CD4-positive, CD25-positive, alpha-beta regulatory T cell (primary cell): ENCODE data around the gene SLC30A7. TPM values are rescaled to one million over a fixed set of nuclear protein-coding genes. Genes with fewer than 3 reads are reported as not detected.
A peak's percentile ranks its signal among the peaks of the same experiment; 100 is the strongest.

Experiments
- ATAC-seq, 2 donors: fragments of 150-1000 bp; cut with Tn5 transposase; one replicate each; pipeline ENCODE4 v1.10.0; 2021; ENCODE audit warnings: low read depth in 2 of 2, moderate number of reproducible peaks in 2 of 2, moderate library complexity in 1 of 2
- DNase-seq, 3 donors: peaks; one replicate each; pipeline versions ENCODE4 v3.0.0 to v3.0.0-alpha.2; 2012 to 2022; ENCODE audit warnings: mixed read lengths in 1 of 3
- H3K27ac ChIP-seq: one replicate; pipeline ENCODE4 v1.7.0; 2013; ENCODE audit warnings: mild to moderate bottlenecking, low read length; ENCODE audit not compliant: insufficient read depth, poor library complexity, severe bottlenecking
- H3K27me3 ChIP-seq: one replicate; pipeline ENCODE4 v1.7.0; 2013; ENCODE audit warnings: low read length; ENCODE audit not compliant: control insufficient read depth, insufficient read depth
- H3K36me3 ChIP-seq: one replicate; pipeline ENCODE4 v1.7.0; 2013; ENCODE audit warnings: mild to moderate bottlenecking, low read length, moderate library complexity; ENCODE audit not compliant: control insufficient read depth, insufficient read depth
- H3K4me1 ChIP-seq: 2 replicates; pipeline ENCODE4 v1.7.0; 2013; ENCODE audit warnings: mild to moderate bottlenecking, low read length; ENCODE audit not compliant: insufficient read depth, control insufficient read depth, poor library complexity, severe bottlenecking
- H3K4me3 ChIP-seq: one replicate; pipeline ENCODE4 v1.7.0; 2013; ENCODE audit warnings: low read depth, mild to moderate bottlenecking, low read length, moderate library complexity
- H3K9me3 ChIP-seq, 2 experiments: 1 replicate in 1 of 2; 2 replicates in 1 of 2; pipeline ENCODE4 v1.7.0; 2013; ENCODE audit warnings: low read length in 2 of 2, mild to moderate bottlenecking in 1 of 2, moderate library complexity in 1 of 2; ENCODE audit not compliant: control insufficient read depth in 2 of 2
- H3K27ac Mint-ChIP-seq, 3 donors: one replicate each; pipeline ENCODE4 v1.8.0; 2020 to 2022; ENCODE audit warnings: mild to moderate bottlenecking in 3 of 3, mixed read lengths in 3 of 3, moderate library complexity in 2 of 3
- H3K27me3 Mint-ChIP-seq: one replicate; pipeline ENCODE4 v1.8.0; 2022; ENCODE audit warnings: mild to moderate bottlenecking, mixed read lengths
- H3K36me3 Mint-ChIP-seq: one replicate; pipeline ENCODE4 v1.8.0; 2020; ENCODE audit warnings: mixed read lengths
- H3K4me1 Mint-ChIP-seq, 4 donors: one replicate each; pipeline ENCODE4 v1.8.0; 2020 to 2022; ENCODE audit warnings: mixed read lengths in 4 of 4, mild to moderate bottlenecking in 1 of 4
- H3K4me3 Mint-ChIP-seq, 4 donors: one replicate each; pipeline ENCODE4 v1.8.0; 2020 to 2022; ENCODE audit warnings: mild to moderate bottlenecking in 4 of 4, mixed read lengths in 4 of 4, moderate library complexity in 3 of 4
- H3K9me3 Mint-ChIP-seq, 7 donors: one replicate each; pipeline ENCODE4 v1.8.0; 2020 to 2022; ENCODE audit warnings: mixed read lengths in 7 of 7, mild to moderate bottlenecking in 3 of 7, moderate library complexity in 2 of 7
- polyA plus RNA-seq, 4 donors: library from polyadenylated mRNA; unstranded; fragments of 300-500 nt; fragmentation: Illumina TruSeq; gene quantifications; one replicate each; pipeline ENCODE4 v1.2.3, GENCODE V29; 2021
- total RNA-seq: library from RNA; stranded (reverse); gene quantifications from one replicate; pipeline ENCODE4 v1.2.3, GENCODE V29; 2022

The SLC30A7 gene
- total and polyA plus RNA-seq, 5 donors from 2014 or later: 12.8 to 29.1 (median 14.5) TPM

DNA sequence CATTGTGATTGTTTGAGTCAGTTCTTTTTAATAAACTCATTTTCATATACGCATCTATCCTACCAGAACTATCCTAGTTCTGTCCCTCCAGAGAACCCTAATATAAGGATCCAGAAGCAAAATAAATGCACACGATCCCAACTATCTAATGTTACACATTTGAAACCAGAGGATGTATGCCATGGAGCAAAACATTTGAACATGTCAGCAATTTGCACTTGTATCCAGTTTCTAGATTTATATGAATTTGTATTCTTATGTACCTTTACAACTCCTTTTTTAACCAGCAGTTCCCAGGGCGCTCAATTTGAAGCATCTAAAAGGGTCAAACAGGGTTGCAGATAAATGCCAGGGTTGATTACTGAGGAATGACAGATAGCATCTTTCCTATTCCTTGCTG lies 3.3 kb upstream of the SLC30A7 start:
- Mint-ChIP-seq H3K27me3 (peaks cover 6% of the 10 kb centered on the region), H3K4me1 (peaks cover 5 to 42% (median 21%) of the 10 kb centered on the region in 4 donors), H3K4me3 (peak overlapping the region in 2 of 4 donors; percentile 65 to 86), H3K36me3 (peaks cover 15% of the 10 kb centered on the region), H3K27ac (no peak overlapping the region), H3K9me3 (peaks cover 0 to 20% (median 7%) of the 10 kb centered on the region in 7 donors)
- no peak overlapping the region for H3K4me3 ChIP-seq
- no peak overlapping the region for H3K27ac ChIP-seq
- peaks cover 4 to 18% of the 10 kb centered on the region in 2 experiments for H3K9me3 ChIP-seq
- DNase-seq (no peak), ATAC-seq (no peak)
- H3K27me3 ChIP-seq: no peaks in the 10 kb centered on the region
- no peaks in the 10 kb centered on the region for H3K36me3 ChIP-seq
- H3K4me1 ChIP-seq: peaks cover 22% of the 10 kb centered on the region

DNA sequence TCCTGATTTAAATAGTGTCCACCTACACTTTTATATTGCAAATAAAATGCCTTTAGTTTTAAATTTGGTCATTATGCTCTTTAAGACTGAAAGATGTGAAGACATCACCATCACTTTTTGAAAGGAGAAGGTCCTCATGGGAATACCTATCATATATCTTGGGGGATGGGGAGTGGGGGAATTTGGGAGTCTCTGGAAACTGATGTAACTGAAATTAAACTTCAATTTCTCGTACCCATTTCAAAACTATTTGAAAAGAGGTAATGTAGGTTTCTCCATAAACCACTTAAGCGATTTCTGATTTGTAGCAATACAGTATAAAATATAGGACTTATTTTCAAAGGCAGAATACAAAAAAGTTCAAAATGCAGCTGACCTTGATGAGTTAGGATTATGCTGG lies 2.2 kb upstream of the SLC30A7 start:
- H3K9me3 ChIP-seq: peaks cover 4 to 18% of the 10 kb centered on the region in 2 experiments
- peaks cover 16% of the 10 kb centered on the region for H3K36me3 Mint-ChIP-seq
- DNase-seq (no peak), ATAC-seq (no peak)
- peak overlapping the region; percentile 42 to 86 (median 66) for H3K4me3 Mint-ChIP-seq
- H3K9me3 Mint-ChIP-seq: peaks cover 0 to 20% (median 7%) of the 10 kb centered on the region in 7 donors
- no peaks in the 10 kb centered on the region for H3K27me3 ChIP-seq
- peaks cover 5% of the 10 kb centered on the region for H3K36me3 ChIP-seq
- no peak overlapping the region for H3K27ac ChIP-seq
- H3K27ac Mint-ChIP-seq: no peak overlapping the region
- H3K27me3 Mint-ChIP-seq: peaks cover 6% of the 10 kb centered on the region
- H3K4me1 Mint-ChIP-seq: peaks cover 12 to 53% (median 30%) of the 10 kb centered on the region in 4 donors
- peaks cover 32% of the 10 kb centered on the region for H3K4me1 ChIP-seq
- H3K4me3 ChIP-seq: no peak overlapping the region

DNA sequence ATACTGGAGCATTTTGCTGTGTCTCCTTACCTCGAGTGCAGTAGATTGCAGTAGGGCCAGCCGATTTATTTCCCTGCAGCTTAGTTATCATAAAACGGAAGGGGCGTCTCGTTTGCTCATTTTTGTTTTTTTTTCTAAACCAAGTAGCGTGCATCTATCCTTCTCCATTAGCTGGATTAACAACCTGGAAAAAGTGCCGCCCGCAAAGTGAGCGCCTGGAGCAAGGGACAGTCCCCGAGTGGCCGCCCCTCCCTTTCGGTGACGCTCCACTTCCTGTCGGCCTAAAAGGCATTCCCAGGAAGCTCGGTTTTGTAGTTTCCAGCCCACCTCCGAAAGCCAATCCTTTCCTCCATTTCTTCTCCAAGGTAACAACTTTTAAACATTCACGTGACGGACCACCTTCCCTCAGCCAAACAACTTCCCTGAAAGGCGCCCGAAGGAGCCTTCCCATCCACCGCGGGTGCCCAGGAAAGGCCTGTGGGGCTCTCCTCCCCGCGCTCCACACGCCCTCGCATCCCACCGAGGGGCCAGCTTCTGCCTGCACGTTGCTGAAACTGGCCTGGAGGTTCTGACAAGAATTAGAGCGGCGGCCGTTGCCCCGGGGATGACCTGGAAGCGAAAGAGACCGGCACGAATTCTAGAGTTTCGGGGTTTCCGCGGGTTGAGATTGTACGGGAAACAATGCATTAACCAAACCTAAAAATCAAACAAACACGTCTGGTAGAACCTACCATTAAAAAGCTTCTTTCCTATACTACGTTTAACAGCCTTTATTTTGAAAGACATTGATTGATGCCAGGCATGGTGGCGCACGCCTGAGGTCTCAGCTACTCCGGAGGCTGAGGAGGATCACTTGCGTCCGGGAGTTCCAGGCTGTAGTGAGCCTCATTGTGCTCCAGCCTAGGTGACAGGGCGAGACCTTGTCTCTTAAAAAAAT lies 1.0 kb upstream of the SLC30A7 start, which contains the start of gene EXTL2:
TSS of gene EXTL2 (minus strand) at position 240 of the 937 bp plus-strand sequence. CDS start 6,085 bp downstream, outside the sequence.
- Histone ChIP-seq H3K27ac (peak within 1 kb of the TSS; percentile 98), H3K4me3 (peak within 1 kb of the TSS; percentile 95), H3K4me1 (peaks cover 32% of the 10 kb centered on the region), H3K27me3 (no peaks in the 10 kb centered on the region), H3K9me3 (peaks cover 0 to 11% of the 10 kb centered on the region in 2 experiments), H3K36me3 (peaks cover 15% of the 10 kb centered on the region)
- DNase-seq: peak; percentile 44 to 64 (median 63)
- H3K4me3 Mint-ChIP-seq: peak within 1 kb of the TSS; percentile 97 to 100 (median 98)
- H3K36me3 Mint-ChIP-seq: peaks cover 26% of the 10 kb centered on the region
- H3K4me1 Mint-ChIP-seq: peaks cover 12 to 65% (median 40%) of the 10 kb centered on the region in 4 donors
- H3K9me3 Mint-ChIP-seq: peaks cover 0 to 17% (median 6%) of the 10 kb centered on the region in 7 donors
- H3K27ac Mint-ChIP-seq: peak within 1 kb of the TSS; percentile 100
- H3K27me3 Mint-ChIP-seq: peaks cover 6% of the 10 kb centered on the region
- ATAC-seq: no peak

DNA sequence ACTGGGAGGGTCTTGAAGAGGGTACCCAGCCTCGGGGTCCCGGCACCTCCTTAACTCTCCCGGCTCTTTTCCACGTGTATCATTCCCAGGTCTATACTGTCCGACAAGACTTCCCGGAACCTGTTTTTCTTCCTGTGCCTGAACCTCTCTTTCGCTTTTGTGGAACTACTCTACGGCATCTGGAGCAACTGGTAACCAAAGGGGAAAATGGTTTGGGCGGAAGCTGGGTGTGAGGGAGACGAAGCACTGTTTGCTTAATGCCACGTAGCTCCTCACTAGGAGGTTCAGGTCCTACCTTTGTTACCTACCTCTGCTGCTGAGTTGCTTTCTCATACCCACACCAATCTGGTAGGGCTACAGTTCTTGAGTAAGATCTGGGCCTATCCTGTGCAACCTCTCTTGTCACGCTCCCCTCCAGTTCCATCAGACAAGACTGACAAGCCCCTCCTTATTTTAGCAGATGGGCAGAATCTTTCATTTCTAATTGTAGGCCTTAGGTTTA lies 642 bp downstream of the SLC30A7 start:
- DNase-seq (peak; percentile 57 to 88 (median 77)), ATAC-seq (peak; percentile 85 to 87)
- Mint-ChIP-seq H3K4me3 (peak overlapping the region; percentile 97 to 100 (median 98)), H3K27me3 (peaks cover 6% of the 10 kb centered on the region), H3K27ac (peak overlapping the region; percentile 100), H3K9me3 (peaks cover 0 to 6% (median 0%) of the 10 kb centered on the region in 7 donors), H3K4me1 (peaks cover 16 to 72% (median 49%) of the 10 kb centered on the region in 4 donors), H3K36me3 (peaks cover 25% of the 10 kb centered on the region)
- H3K27me3 ChIP-seq: no peaks in the 10 kb centered on the region
- H3K9me3 ChIP-seq: no peaks in the 10 kb centered on the region
- H3K4me1 ChIP-seq: peaks cover 37% of the 10 kb centered on the region
- H3K27ac ChIP-seq: peak overlapping the region; percentile 98
- peaks cover 25% of the 10 kb centered on the region for H3K36me3 ChIP-seq
- H3K4me3 ChIP-seq: peak overlapping the region; percentile 95

DNA sequence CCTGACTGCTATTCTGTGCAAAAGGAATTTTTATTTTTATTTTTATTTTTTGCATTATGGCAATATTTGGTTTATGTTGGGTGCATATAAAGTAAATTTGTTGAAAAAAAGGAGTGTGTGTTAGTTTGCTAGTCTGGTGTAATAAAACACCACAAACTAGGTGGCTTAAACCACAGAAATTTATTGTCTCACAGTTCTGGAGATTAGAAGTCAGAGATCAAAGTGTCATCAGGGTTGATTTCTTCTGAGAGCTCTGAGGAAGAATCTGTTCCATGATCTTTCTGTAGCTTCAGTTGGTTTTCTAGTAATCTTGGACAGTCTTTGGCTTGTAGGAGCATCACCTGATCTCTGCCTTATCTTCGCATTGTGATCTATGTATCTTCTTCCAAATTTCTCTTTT lies 6.5 kb downstream of the SLC30A7 start:
- Mint-ChIP-seq H3K27me3 (no peaks in the 10 kb centered on the region), H3K4me1 (peaks cover 28 to 70% (median 53%) of the 10 kb centered on the region in 4 donors), H3K36me3 (peaks cover 60% of the 10 kb centered on the region), H3K27ac (peak overlapping the region in 1 of 3 donors; percentile 25), H3K9me3 (no peaks in the 10 kb centered on the region), H3K4me3 (no peak overlapping the region)
- H3K36me3 ChIP-seq: peaks cover 64% of the 10 kb centered on the region
- ATAC-seq (no peak), DNase-seq (no peak)
- no peak overlapping the region for H3K4me3 ChIP-seq
- H3K4me1 ChIP-seq: peaks cover 17% of the 10 kb centered on the region
- H3K27ac ChIP-seq: no peak overlapping the region
- H3K27me3 ChIP-seq: no peaks in the 10 kb centered on the region
- peaks cover 0 to 2% of the 10 kb centered on the region in 2 experiments for H3K9me3 ChIP-seq

DNA sequence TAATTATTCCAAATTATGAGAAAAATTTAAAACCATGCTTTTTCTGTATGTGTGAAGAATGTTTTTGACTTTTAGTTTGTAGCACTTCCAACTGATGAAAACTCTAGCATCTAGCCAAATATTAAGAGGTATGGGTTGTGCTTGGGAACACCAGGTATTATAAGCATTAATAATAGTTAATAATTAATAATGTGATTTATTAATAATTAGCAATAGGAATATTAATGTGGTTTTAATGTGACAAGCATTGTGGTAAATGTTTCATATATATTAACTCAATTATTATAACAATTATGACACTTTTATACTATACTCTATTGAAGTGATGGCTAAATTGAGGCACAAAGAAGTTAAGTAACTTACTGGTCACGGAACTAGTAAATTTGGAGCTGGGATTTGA lies 7.9 kb downstream of the SLC30A7 start:
- DNase-seq (no peak), ATAC-seq (no peak)
- H3K27ac ChIP-seq: no peak overlapping the region
- H3K4me1 ChIP-seq: peaks cover 5% of the 10 kb centered on the region
- Mint-ChIP-seq H3K27me3 (no peaks in the 10 kb centered on the region), H3K36me3 (peaks cover 64% of the 10 kb centered on the region), H3K9me3 (peaks cover 0 to 2% (median 0%) of the 10 kb centered on the region in 7 donors), H3K27ac (no peak overlapping the region), H3K4me3 (no peak overlapping the region), H3K4me1 (peaks cover 21 to 69% (median 51%) of the 10 kb centered on the region in 4 donors)
- H3K36me3 ChIP-seq: peaks cover 70% of the 10 kb centered on the region
- H3K27me3 ChIP-seq: no peaks in the 10 kb centered on the region
- H3K9me3 ChIP-seq: peaks cover 0 to 2% of the 10 kb centered on the region in 2 experiments
- no peak overlapping the region for H3K4me3 ChIP-seq

DNA sequence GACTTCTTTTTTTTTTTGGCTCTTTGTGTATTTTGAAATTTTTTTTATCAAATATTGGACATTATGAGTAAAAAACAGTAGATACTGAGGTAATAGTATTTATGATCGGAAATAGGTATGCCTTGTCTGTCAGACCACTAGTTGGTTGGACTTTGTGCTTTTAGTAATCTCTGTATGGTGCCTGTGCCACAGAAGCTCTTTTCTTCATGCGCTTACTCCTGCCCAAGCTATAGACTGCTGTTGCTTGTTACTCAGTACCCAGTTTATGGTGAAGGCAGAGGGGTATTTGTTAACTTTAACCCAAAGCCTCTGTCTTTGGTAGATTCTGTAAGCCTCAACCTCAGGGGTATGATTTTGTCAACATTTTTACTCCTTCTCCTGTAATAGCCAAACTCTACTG lies 8.6 kb downstream of the SLC30A7 start:
- H3K27me3 ChIP-seq: no peaks in the 10 kb centered on the region
- H3K36me3 ChIP-seq: peaks cover 71% of the 10 kb centered on the region
- peaks cover 5% of the 10 kb centered on the region for H3K4me1 ChIP-seq
- H3K4me1 Mint-ChIP-seq: peaks cover 24 to 63% (median 46%) of the 10 kb centered on the region in 4 donors
- peaks cover 0 to 2% (median 0%) of the 10 kb centered on the region in 7 donors for H3K9me3 Mint-ChIP-seq
- H3K27ac Mint-ChIP-seq: peak overlapping the region in 1 of 3 donors; percentile 29
- peaks cover 0 to 2% of the 10 kb centered on the region in 2 experiments for H3K9me3 ChIP-seq
- H3K4me3 ChIP-seq: no peak overlapping the region
- no peak for DNase-seq
- H3K27me3 Mint-ChIP-seq: no peaks in the 10 kb centered on the region
- ATAC-seq: no peak
- H3K27ac ChIP-seq: no peak overlapping the region
- H3K36me3 Mint-ChIP-seq: peaks cover 61% of the 10 kb centered on the region
- H3K4me3 Mint-ChIP-seq: peak overlapping the region in 1 of 4 donors; percentile 54
